Stromal cell of bone marrow (primary cell): Measurements from ENCODE around the gene CA5A.

Experiments
- DNase-seq: peaks from one replicate; pipeline ENCODE4 v3.0.0-alpha.2; 2012; ENCODE audit warnings: low read depth

CA5A gene

GRCh38 chr16:87848676-87849345 is 87.5 kb downstream of the CA5A start:
- DNase-seq = no peak

- no peak for DNase-seq
Measured at GRCh38 chr16:87847785-87848675, 88.3 kb downstream of the CA5A start.

GRCh38 chr16:87847467-87847784 is 88.9 kb downstream of the CA5A start:
- no peak for DNase-seq

- no peak for DNase-seq
Measured at GRCh38 chr16:87846705-87847466, 89.4 kb downstream of the CA5A start.

GRCh38 chr16:87845807-87846619 is 90.3 kb downstream of the CA5A start:
- no peak for DNase-seq

GRCh38 chr16:87845213-87845612 is 91.1 kb downstream of the CA5A start:
- DNase-seq = no peak

GRCh38 chr16:87844809-87845208 is 91.5 kb downstream of the CA5A start:
- no peak for DNase-seq

- DNase-seq = no peak
Measured at GRCh38 chr16:87844120-87844733, 92.1 kb downstream of the CA5A start.

GRCh38 chr16:87843678-87844105 is 92.6 kb downstream of the CA5A start:
- no peak for DNase-seq

- DNase-seq = no peak
Measured at GRCh38 chr16:87842209-87842869, 94.0 kb downstream of the CA5A start.

- DNase-seq = no peak
Measured at GRCh38 chr16:87841340-87842208, 94.8 kb downstream of the CA5A start.

- DNase-seq = no peak
Measured at GRCh38 chr16:87840271-87840978, 95.9 kb downstream of the CA5A start.

- no peak for DNase-seq
Measured at GRCh38 chr16:87839542-87840270, 96.6 kb downstream of the CA5A start.

- DNase-seq = no peak
Measured at GRCh38 chr16:87838643-87839541, 97.4 kb downstream of the CA5A start.
